Gastrocnemius medialis (tissue), 4 donors: Measurements from ENCODE around the gene SSBP1. TPM values are rescaled to one million over a fixed set of nuclear protein-coding genes. Genes with fewer than 3 reads are reported as not detected.

Experiments used
- ATAC-seq, 2 donors: fragments of 150-250 bp; one replicate each; pipeline ENCODE4 v1.9.1; 2016
- DNase-seq, 2 donors: peaks; one replicate each; pipeline ENCODE4 v3.0.0-alpha.2; 2019
- H3K27ac ChIP-seq, 4 donors: fragments of 200-600 bp; sonication (generic); 1 replicate in 1 of 4; 2 replicates in 3 of 4; pipeline ENCODE4 v1.5.1; 2016 to 2018; ENCODE audit warnings: mild to moderate bottlenecking in 2 of 4, moderate library complexity in 1 of 4
- H3K27me3 ChIP-seq, 3 donors: fragments of 200-600 bp; sonication (generic) in 2 of 3; 1 replicate in 1 of 3; 2 replicates in 2 of 3; pipeline versions ENCODE4 v1.5.1 to v1.6.0; 2016 to 2019; ENCODE audit warnings: mild to moderate bottlenecking in 1 of 3, moderate library complexity in 1 of 3
- H3K36me3 ChIP-seq, 2 donors: fragments of 200-600 bp; sonication (generic) in 1 of 2; one replicate each; pipeline ENCODE4 v1.5.1; 2017 to 2018
- H3K4me1 ChIP-seq, 2 donors: fragments of 200-600 bp; sonication (generic) in 1 of 2; one replicate each; pipeline ENCODE4 v1.5.1; 2016 to 2017; ENCODE audit warnings: mild to moderate bottlenecking in 2 of 2
- H3K4me3 ChIP-seq, 4 donors: fragments of 200-600 bp; sonication (generic) in 3 of 4; 1 replicate in 1 of 4; 2 replicates in 3 of 4; pipeline ENCODE4 v1.5.1; 2016 to 2019; ENCODE audit warnings: mild to moderate bottlenecking in 2 of 4
- H3K9me3 ChIP-seq, 3 donors: fragments of 200-600 bp; sonication (generic) in 2 of 3; 1 replicate in 1 of 3; 2 replicates in 2 of 3; pipeline ENCODE4 v1.5.1; 2016 to 2019
- POLR2A ChIP-seq, 2 donors: fragments of 450-650 bp; IDR thresholded peaks; one replicate each; pipeline ENCODE4 v1.6.1; 2017; ENCODE audit warnings: antibody characterized with exemption in 2 of 2, mild to moderate bottlenecking in 2 of 2, moderate library complexity in 2 of 2
- in situ Hi-C, 4 donors: fragments of 200-750 bp; cut with MboI; loops; one replicate each; pipeline versions ENCODE4 v1.15.0 to v1.8.0; 2017; ENCODE audit warnings: low sequenced_read_pairs in 4 of 4
- intact Hi-C: fragments of 100-400 bp; cut with DNase I; formaldehyde crosslinking; loops from one replicate; pipeline ENCODE4 v1.15.1; 2023; ENCODE audit warnings: low total_unique reads
- total RNA-seq, 4 donors: library from RNA; depleted of rRNA; stranded (reverse); fragments of >200 nt; gene quantifications; one replicate each; pipeline versions ENCODE4 v1.1.0 to v1.2.3, GENCODE V29; 2016
- TF ChIP-seq, protein P1 (sequence below), 5 experiments: fragments of 450-650 bp in 3 of 5; fragments of 200-600 bp in 2 of 5; sonication (generic) in 2 of 5; IDR thresholded peaks in 4 of 5; conservative IDR thresholded peaks in 1 of 5; 1 replicate in 4 of 5; 2 replicates in 1 of 5; pipeline ENCODE4 v1.5.1; 2016 to 2019; ENCODE audit warnings: antibody characterized with exemption in 5 of 5, mild to moderate bottlenecking in 3 of 5, moderate library complexity in 3 of 5

The SSBP1 gene
- total RNA-seq, 4 donors from 2014 or later: 127 to 147 (median 138) TPM

DNA sequence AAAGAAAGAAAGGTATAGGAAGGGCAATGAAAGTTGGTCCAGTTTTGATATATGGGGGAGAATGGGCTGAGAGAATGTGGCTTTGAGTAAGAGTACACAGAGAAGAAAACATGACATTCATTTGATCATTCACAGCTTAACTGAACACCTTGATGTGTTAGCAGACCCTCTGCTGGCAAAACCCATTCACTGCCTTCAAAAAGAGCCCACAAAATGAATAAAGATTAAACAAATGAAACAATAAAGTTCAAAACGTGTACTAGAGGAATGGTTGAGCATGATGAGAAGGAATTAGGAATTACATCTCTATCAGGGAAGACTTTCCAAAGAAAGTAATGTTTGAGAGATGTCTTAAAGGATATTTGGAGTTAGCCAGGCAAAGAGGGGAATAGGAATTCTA, 27.9 kb upstream of the SSBP1 start:
- Histone ChIP-seq H3K36me3 (no peaks in the 10 kb centered on the region), H3K27me3 (no peaks in the 10 kb centered on the region), H3K9me3 (no peaks in the 10 kb centered on the region), H3K27ac (no peak overlapping the region), H3K4me3 (no peak overlapping the region), H3K4me1 (peaks cover 0 to 14% of the 10 kb centered on the region in 2 donors)
- ATAC-seq (no peak), DNase-seq (no peak)
- intact Hi-C loops: no loop called here
- TF ChIP-seq, protein P1, sequence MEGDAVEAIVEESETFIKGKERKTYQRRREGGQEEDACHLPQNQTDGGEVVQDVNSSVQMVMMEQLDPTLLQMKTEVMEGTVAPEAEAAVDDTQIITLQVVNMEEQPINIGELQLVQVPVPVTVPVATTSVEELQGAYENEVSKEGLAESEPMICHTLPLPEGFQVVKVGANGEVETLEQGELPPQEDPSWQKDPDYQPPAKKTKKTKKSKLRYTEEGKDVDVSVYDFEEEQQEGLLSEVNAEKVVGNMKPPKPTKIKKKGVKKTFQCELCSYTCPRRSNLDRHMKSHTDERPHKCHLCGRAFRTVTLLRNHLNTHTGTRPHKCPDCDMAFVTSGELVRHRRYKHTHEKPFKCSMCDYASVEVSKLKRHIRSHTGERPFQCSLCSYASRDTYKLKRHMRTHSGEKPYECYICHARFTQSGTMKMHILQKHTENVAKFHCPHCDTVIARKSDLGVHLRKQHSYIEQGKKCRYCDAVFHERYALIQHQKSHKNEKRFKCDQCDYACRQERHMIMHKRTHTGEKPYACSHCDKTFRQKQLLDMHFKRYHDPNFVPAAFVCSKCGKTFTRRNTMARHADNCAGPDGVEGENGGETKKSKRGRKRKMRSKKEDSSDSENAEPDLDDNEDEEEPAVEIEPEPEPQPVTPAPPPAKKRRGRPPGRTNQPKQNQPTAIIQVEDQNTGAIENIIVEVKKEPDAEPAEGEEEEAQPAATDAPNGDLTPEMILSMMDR (IDR thresholded peaks at IDR 0.05 in 4 of 5, conservative IDR thresholded peaks at IDR 0.05 in 1 of 5): no peak
- TF ChIP-seq POLR2A (IDR thresholded peaks at IDR 0.05): no peak
- in situ Hi-C loops: no loop called here

DNA sequence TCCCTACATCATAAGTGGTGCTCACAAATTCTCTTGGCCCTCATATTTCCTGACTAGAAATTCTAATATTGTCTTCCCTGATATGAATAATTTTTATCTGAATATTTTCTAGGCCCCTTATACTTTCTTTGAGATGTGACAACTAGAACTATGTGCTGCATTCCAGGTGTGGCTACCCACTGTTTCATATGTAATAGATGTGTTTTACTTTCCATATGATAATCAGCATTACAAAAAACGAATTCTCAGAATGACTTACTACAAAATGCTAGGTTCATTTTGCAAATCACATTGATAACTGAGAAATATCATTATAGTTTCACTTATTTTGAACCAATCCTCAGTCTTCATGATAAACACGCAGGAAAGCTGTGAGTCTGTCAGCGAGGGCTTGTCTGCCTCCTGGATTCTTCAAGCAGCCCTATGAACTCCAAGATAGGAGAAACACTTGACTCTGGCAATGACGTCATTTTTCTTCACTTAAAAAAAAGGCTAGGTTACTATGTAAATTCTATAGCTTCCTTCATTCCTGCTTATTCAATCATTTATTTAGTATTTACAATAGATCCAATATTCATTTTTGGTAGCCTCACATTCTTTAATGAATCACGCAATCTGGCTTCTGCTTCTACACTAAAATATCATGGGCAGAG, 25.4 kb upstream of the SSBP1 start:
- Histone ChIP-seq H3K4me3 (no peak overlapping the region), H3K27me3 (no peaks in the 10 kb centered on the region), H3K36me3 (no peaks in the 10 kb centered on the region), H3K9me3 (no peaks in the 10 kb centered on the region), H3K27ac (no peak overlapping the region), H3K4me1 (peaks cover 0 to 14% of the 10 kb centered on the region in 2 donors)
- DNase-seq (no peak), ATAC-seq (no peak)
- TF ChIP-seq, protein P1 (IDR thresholded peaks at IDR 0.05 in 4 of 5, conservative IDR thresholded peaks at IDR 0.05 in 1 of 5): no peak
- no peak for TF ChIP-seq POLR2A (IDR thresholded peaks at IDR 0.05)
- in situ Hi-C loops: no loop called here
- intact Hi-C loops: no loop called here

DNA sequence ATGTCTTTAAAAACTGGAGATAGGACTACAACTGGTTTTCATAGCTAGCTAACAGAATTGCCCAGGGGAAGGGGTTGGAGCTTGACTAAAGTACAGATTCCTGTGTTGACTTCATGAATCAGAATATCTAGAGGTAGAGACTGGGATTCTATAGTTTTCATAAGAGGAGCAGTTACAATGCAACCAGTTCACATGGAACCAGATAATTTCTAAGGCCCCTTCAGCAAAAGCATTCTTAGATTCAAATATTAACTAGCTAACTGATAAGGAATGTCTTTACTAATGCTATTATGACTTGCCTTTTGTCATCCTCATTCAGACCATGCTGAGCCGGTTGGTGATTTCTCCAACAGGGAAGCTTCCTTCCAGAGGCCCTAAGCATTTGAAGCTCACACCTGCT, 24.3 kb upstream of the SSBP1 start:
- in situ Hi-C loops: no loop called here
- DNase-seq: no peak
- no peaks in the 10 kb centered on the region for H3K27me3 ChIP-seq

DNA sequence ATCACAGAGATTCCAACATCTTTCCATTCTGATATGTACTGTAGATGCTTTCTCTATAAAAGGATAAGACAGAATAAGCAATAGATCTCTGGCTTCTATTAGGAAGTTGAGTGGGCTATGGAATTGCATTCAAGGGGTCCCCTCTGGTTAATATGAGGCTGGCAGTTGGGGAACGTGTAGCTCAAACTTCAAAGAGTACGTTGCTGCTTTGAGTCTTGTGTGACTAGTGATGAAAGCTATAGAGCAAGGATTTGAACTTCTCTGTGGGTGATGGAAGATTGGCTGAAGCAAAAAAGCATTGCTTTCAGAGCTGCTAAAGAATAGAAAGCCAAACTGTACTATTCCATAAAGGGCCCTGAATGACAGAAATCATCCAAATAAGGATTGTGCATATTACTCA, 23.6 kb upstream of the SSBP1 start:
- Histone ChIP-seq H3K9me3 (no peaks in the 10 kb centered on the region), H3K4me1 (peaks cover 0 to 6% of the 10 kb centered on the region in 2 donors), H3K27ac (no peak overlapping the region), H3K4me3 (no peak overlapping the region), H3K36me3 (no peaks in the 10 kb centered on the region), H3K27me3 (no peaks in the 10 kb centered on the region)
- ATAC-seq (no peak), DNase-seq (no peak)
- TF ChIP-seq, protein P1 (IDR thresholded peaks at IDR 0.05 in 4 of 5, conservative IDR thresholded peaks at IDR 0.05 in 1 of 5): no peak
- TF ChIP-seq POLR2A (IDR thresholded peaks at IDR 0.05): no peak
- in situ Hi-C loops (no loop called here), intact Hi-C loops (no loop called here)

More for the DNA sequence above, 24.3 kb upstream of the SSBP1 start:
- no peak overlapping the region for H3K4me3 ChIP-seq
- H3K4me1 ChIP-seq: peaks cover 0 to 13% of the 10 kb centered on the region in 2 donors
- TF ChIP-seq, protein P1 (IDR thresholded peaks at IDR 0.05 in 4 of 5, conservative IDR thresholded peaks at IDR 0.05 in 1 of 5): no peak
- no peaks in the 10 kb centered on the region for H3K36me3 ChIP-seq
- no peak for ATAC-seq
- intact Hi-C loops: no loop called here
- H3K9me3 ChIP-seq: no peaks in the 10 kb centered on the region
- no peak overlapping the region for H3K27ac ChIP-seq

DNA sequence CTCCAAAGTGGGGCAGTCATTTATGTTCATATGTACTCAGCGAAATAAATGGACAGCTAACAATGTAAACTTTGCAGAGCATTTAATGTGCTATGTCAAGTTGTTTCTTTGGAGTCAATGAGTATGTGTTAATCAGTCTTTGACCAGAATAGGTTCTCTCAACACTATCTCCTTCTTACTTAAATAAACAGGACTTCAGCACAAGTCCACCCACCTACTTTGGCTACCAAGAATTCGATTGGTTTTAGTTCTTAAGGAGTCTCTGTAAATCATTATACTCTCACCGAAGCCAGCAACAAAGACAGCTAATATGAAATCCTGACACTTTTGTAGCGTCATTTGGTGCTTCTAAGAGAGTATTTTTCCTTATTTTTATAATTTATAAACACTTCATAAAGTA, 23.1 kb upstream of the SSBP1 start:
- DNase-seq (no peak), ATAC-seq (no peak)
- H3K9me3 ChIP-seq: no peaks in the 10 kb centered on the region
- H3K36me3 ChIP-seq: no peaks in the 10 kb centered on the region
- no peak overlapping the region for H3K27ac ChIP-seq
- no peaks in the 10 kb centered on the region for H3K27me3 ChIP-seq
- no peak overlapping the region for H3K4me3 ChIP-seq
- in situ Hi-C loops: no loop called here
- no peak for TF ChIP-seq POLR2A (IDR thresholded peaks at IDR 0.05)
- TF ChIP-seq, protein P1 (IDR thresholded peaks at IDR 0.05 in 4 of 5, conservative IDR thresholded peaks at IDR 0.05 in 1 of 5): no peak
- H3K4me1 ChIP-seq: peaks cover 0 to 1% of the 10 kb centered on the region in 2 donors
- intact Hi-C loops: no loop called here
